NCI-H2029 (cell line): ENCODE data around the gene GPR68.
"Not testable (repeated sequence)": the region's sequence is repeated elsewhere in the genome, so short reads cannot be mapped to it uniquely, and the experiment has no call there.

Experiments used
- DNase-seq: peaks from one replicate; lab custom pipeline; 2025; lab: John Stamatoyannopoulos, UW

GPR68 gene

GRCh38 chr14:91252871-91253794 lies 8.6 kb upstream of the GPR68 start:
- DNase-seq = no peak

- peak; percentile 21 for DNase-seq
Observed at GRCh38 chr14:91250912-91251311, 6.4 kb upstream of the GPR68 start.

GRCh38 chr14:91249841-91250616 lies 5.5 kb upstream of the GPR68 start:
- peak; percentile 59 for DNase-seq

- DNase-seq = peak; percentile 32
Observed at GRCh38 chr14:91246051-91246852, 1.7 kb upstream of the GPR68 start.

GRCh38 chr14:91245616-91246015 lies 1.1 kb upstream of the GPR68 start:
- DNase-seq = not testable (repeated sequence)

- no peak for DNase-seq
Observed at GRCh38 chr14:91245029-91245428, 525 bp upstream of the GPR68 start.

GRCh38 chr14:91243074-91243471 lies 1.4 kb downstream of the GPR68 start:
- DNase-seq = no peak

- DNase-seq = no peak
Observed at GRCh38 chr14:91242635-91243034, 1.9 kb downstream of the GPR68 start.

GRCh38 chr14:91241863-91242262 lies 2.6 kb downstream of the GPR68 start:
- no peak for DNase-seq

GRCh38 chr14:91238661-91239060 lies 5.8 kb downstream of the GPR68 start:
- no peak for DNase-seq

GRCh38 chr14:91238085-91238484 lies 6.4 kb downstream of the GPR68 start:
- no peak for DNase-seq

GRCh38 chr14:91237219-91237618 lies 7.3 kb downstream of the GPR68 start:
- DNase-seq = no peak

GRCh38 chr14:91235841-91236240 lies 8.7 kb downstream of the GPR68 start:
- no peak for DNase-seq

- DNase-seq = no peak
Observed at GRCh38 chr14:91234791-91235114, 9.8 kb downstream of the GPR68 start.

GRCh38 chr14:91233936-91234790 lies 10.3 kb downstream of the GPR68 start:
- DNase-seq = no peak

GRCh38 chr14:91232603-91233002 lies 11.9 kb downstream of the GPR68 start:
- DNase-seq = peak; percentile 60

GRCh38 chr14:91232052-91232451 lies 12.5 kb downstream of the GPR68 start:
- DNase-seq = peak; percentile 37

GRCh38 chr14:91231446-91231845 lies 13.1 kb downstream of the GPR68 start:
- DNase-seq = no peak

GRCh38 chr14:91230397-91231035 lies 14.0 kb downstream of the GPR68 start:
- no peak for DNase-seq

- no peak for DNase-seq
Observed at GRCh38 chr14:91229743-91230200, 14.7 kb downstream of the GPR68 start.

GRCh38 chr14:91229005-91229382 lies 15.5 kb downstream of the GPR68 start:
- DNase-seq = no peak
